Measurements from ENCODE around the gene CACNA1B.
"Not testable (repeated sequence)": the region's sequence is repeated elsewhere in the genome, so short reads cannot be mapped to it uniquely, and the experiment has no call there.

The CACNA1B gene

GRCh38 chr9:137882506-137882821 lies 4.9 kb downstream of the CACNA1B start:
- H3K36me3 ChIP-seq (ENCODE audit: control insufficient read depth, insufficient read depth, low read length): no peaks in the 10 kb centered on the region
- no peaks in the 10 kb centered on the region for H3K4me1 ChIP-seq (ENCODE audit: control insufficient read depth, insufficient read depth, low read length)
- no peaks in the 10 kb centered on the region for H3K9me3 ChIP-seq (ENCODE audit: control insufficient read depth, low read length)
- H3K27me3 ChIP-seq (ENCODE audit: control insufficient read depth, insufficient read depth, low read length): peaks cover 13% of the 10 kb centered on the region
- no peak overlapping the region for H3K9ac ChIP-seq (ENCODE audit: low read length)
- no peak overlapping the region for H3K4me3 ChIP-seq (ENCODE audit: low read length)

DNA sequence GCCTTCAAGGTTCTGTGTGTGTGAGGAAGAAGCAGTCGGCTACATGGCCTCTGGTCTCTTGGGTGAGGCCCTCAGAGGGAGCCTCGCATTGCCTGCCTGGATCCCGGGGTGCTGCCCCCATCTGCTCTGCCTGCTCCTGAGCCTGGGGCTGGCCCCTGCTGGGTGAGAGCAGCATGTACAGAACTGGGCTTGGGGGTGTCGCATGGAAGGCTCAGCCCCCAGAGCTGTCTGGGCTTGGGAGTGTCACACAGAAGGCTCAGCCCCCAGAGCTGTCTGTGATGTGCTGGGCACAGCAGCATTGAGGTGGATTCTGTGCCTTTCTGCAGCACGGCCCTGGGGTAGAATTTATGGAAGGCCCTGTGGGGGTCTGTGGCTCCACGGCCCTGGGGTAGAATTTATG lies 6.4 kb downstream of the CACNA1B start:
- H3K4me3 ChIP-seq (ENCODE audit: low read length); H3K36me3 ChIP-seq (ENCODE audit: control insufficient read depth, insufficient read depth, low read length); H3K27me3 ChIP-seq (ENCODE audit: control insufficient read depth, insufficient read depth, low read length); H3K9me3 ChIP-seq (ENCODE audit: control insufficient read depth, low read length); H3K4me1 ChIP-seq (ENCODE audit: control insufficient read depth, insufficient read depth, low read length); H3K9ac ChIP-seq (ENCODE audit: low read length): not testable (repeated sequence)

DNA sequence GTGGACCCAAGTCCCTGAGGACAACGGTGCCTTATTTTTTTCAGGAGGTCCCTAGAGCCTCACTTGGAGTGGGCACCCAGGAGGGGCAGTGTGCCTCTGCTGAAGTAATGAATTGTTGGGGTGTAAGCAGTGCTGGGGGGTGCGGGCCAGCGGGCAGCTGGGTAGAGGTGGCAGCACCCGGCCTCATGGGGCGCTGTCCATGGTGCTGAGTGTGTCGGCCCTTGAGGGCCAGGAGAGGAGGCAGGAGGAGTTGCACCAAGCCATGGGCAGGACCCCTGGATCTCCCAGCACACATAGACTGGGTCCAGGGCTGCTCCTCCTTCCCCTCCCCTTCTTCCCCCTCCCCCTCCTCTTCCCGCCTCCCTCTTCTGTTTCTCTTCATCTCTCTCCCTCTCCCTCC lies 7.0 kb downstream of the CACNA1B start:
- H3K4me3 ChIP-seq (ENCODE audit: low read length); H3K4me1 ChIP-seq (ENCODE audit: control insufficient read depth, insufficient read depth, low read length): not testable (repeated sequence)

GRCh38 chr9:137885121-137885520 lies 7.5 kb downstream of the CACNA1B start:
- H3K9me3 ChIP-seq (ENCODE audit: control insufficient read depth, low read length); H3K27me3 ChIP-seq (ENCODE audit: control insufficient read depth, insufficient read depth, low read length); H3K4me3 ChIP-seq (ENCODE audit: low read length); H3K4me1 ChIP-seq (ENCODE audit: control insufficient read depth, insufficient read depth, low read length); H3K9ac ChIP-seq (ENCODE audit: low read length); H3K36me3 ChIP-seq (ENCODE audit: control insufficient read depth, insufficient read depth, low read length): not testable (repeated sequence)

More for the DNA sequence above, 7.0 kb downstream of the CACNA1B start:
- H3K9me3 ChIP-seq (ENCODE audit: control insufficient read depth, low read length); H3K9ac ChIP-seq (ENCODE audit: low read length); H3K27me3 ChIP-seq (ENCODE audit: control insufficient read depth, insufficient read depth, low read length); H3K36me3 ChIP-seq (ENCODE audit: control insufficient read depth, insufficient read depth, low read length): not testable (repeated sequence)

DNA sequence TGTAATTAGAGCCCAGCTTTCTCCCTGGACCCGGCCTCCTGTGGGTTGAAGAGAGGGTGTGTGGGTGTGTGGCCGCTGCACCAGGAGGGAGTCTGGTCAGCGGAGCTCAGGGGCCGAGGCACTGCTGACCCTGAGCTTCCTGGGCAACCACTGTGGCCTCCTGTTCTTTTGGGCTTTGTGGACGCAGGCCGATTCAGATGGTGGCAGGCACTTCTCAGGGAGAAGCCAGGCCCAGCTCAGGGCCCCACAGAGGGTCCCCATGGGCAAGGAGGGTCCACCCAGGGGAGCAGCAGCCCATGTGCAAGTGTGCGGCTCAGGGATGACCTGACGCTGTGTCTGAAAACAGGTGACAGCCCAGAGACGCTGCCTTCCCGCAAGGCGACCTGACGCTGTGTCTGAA lies 11.0 kb downstream of the CACNA1B start:
- H3K9me3 ChIP-seq (ENCODE audit: control insufficient read depth, low read length); H3K27me3 ChIP-seq (ENCODE audit: control insufficient read depth, insufficient read depth, low read length); H3K4me3 ChIP-seq (ENCODE audit: low read length); H3K4me1 ChIP-seq (ENCODE audit: control insufficient read depth, insufficient read depth, low read length); H3K36me3 ChIP-seq (ENCODE audit: control insufficient read depth, insufficient read depth, low read length); H3K9ac ChIP-seq (ENCODE audit: low read length): not testable (repeated sequence)

DNA sequence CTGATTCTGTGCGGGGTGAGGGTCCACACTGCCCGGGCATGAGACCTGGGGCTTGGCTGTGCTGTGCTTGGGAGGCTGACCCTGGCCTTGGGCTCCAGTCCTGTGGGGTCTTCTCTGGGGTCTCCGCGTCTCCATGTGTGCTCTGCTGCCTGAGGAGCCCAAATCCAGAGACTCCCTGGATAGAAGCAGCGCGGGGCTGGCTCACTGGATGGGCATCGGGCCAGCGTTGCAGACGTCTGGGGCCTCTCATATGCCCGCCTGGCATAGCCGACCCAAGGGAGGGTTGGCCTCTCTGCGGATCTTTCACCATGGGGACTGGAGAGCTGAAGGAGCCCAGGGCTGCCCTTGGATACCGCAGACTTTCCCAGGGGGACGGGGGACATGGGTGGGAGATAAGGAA lies 12.4 kb downstream of the CACNA1B start:
- H3K27me3 ChIP-seq (ENCODE audit: control insufficient read depth, insufficient read depth, low read length); H3K9me3 ChIP-seq (ENCODE audit: control insufficient read depth, low read length); H3K9ac ChIP-seq (ENCODE audit: low read length); H3K4me3 ChIP-seq (ENCODE audit: low read length); H3K36me3 ChIP-seq (ENCODE audit: control insufficient read depth, insufficient read depth, low read length); H3K4me1 ChIP-seq (ENCODE audit: control insufficient read depth, insufficient read depth, low read length): not testable (repeated sequence)

DNA sequence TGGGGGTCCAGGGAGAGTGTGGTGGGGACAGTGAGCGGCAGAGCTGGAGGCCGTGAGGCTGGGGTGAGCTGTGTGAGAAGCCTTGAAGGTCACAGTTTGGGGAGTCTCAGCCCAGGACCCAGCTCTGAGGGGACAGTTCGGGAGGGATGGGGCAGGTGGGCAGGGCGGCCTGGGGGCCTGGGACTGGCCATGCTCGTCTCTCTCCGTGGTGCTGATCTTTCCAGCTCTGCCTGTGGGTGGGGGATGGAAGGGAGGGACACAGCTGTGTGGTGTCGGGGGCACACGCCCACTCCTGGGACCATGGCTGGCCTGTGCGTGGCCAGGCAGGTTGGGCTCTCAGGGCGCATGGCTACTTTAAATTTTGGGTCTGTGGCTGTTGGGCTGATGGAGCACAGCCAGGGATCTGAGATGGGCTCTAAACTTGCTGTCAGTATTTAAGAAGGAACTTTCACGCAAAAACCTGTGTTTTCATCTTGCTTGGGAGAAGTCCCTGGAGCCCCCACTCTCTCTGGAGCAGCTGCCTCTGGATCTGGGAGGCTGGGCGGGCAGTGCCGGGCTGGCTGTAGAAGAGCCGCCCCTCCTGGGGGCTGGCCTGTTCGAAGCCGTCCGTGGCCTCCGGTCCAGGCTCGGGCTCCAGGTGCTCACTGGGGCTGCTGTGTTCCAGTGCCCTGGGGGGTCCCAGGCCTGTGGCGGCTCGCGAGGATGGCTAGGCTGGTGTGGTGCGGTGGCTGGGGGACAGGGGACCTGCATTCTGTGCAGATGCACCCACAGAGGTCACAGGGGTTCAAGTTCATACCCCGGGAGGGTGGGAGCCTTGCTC lies 13.4 kb downstream of the CACNA1B start:
- not testable (repeated sequence) for H3K36me3 ChIP-seq (ENCODE audit: control insufficient read depth, insufficient read depth, low read length); H3K27me3 ChIP-seq (ENCODE audit: control insufficient read depth, insufficient read depth, low read length); H3K4me3 ChIP-seq (ENCODE audit: low read length); H3K9me3 ChIP-seq (ENCODE audit: control insufficient read depth, low read length); H3K9ac ChIP-seq (ENCODE audit: low read length); H3K4me1 ChIP-seq (ENCODE audit: control insufficient read depth, insufficient read depth, low read length)

- no peak overlapping the region for H3K9ac ChIP-seq (ENCODE audit: low read length)
- no peaks in the 10 kb centered on the region for H3K36me3 ChIP-seq (ENCODE audit: control insufficient read depth, insufficient read depth, low read length)
Observed at GRCh38 chr9:137891588-137892423, 14.2 kb downstream of the CACNA1B start.

DNA sequence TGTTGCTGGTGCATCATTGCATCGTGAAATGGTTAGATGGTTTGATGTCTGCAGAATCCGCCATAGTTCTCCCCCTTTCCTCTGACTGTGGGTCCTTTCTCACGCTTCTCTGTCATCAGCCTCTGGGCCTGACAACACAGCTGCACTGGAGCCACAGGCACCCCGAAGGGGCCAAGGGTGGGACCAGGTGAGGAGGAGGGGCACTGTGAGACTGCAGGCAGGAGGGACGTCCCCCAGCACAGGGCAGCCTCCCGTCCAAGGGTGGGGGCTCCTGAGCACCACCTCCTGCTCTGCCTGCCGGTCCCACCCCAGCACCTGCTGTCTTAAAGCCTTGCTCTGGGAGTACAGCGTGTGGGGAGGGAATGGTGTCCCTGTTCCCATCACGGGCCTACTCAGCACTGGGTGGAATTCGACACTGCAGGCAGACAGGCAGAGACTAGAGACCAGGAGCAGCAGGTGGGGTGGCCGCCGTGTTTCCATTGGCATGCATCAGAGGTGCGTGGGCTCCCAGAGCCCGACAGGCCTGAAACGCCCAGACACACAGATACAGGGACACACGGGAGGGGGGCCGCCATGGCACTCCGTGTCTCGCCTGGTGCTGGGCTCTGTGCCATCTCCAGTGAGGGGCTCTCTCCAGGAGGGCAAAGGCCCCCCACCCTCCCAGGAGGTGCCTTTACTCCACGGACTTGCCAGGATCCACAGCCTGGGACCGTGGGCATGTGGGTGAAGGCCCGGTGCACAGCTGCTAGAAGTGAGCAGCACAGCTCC lies 15.0 kb downstream of the CACNA1B start:
- H3K36me3 ChIP-seq (ENCODE audit: control insufficient read depth, insufficient read depth, low read length): no peaks in the 10 kb centered on the region
- no peaks in the 10 kb centered on the region for H3K27me3 ChIP-seq (ENCODE audit: control insufficient read depth, insufficient read depth, low read length)
- no peaks in the 10 kb centered on the region for H3K4me1 ChIP-seq (ENCODE audit: control insufficient read depth, insufficient read depth, low read length)
- H3K9me3 ChIP-seq (ENCODE audit: control insufficient read depth, low read length): no peaks in the 10 kb centered on the region
- no peak overlapping the region for H3K9ac ChIP-seq (ENCODE audit: low read length)
- no peak overlapping the region for H3K4me3 ChIP-seq (ENCODE audit: low read length)

More at GRCh38 chr9:137891588-137892423, 14.2 kb downstream of the CACNA1B start:
- no peaks in the 10 kb centered on the region for H3K4me1 ChIP-seq (ENCODE audit: control insufficient read depth, insufficient read depth, low read length)
- no peaks in the 10 kb centered on the region for H3K9me3 ChIP-seq (ENCODE audit: control insufficient read depth, low read length)
- H3K27me3 ChIP-seq (ENCODE audit: control insufficient read depth, insufficient read depth, low read length): no peaks in the 10 kb centered on the region
- H3K4me3 ChIP-seq (ENCODE audit: low read length): no peak overlapping the region

- no peaks in the 10 kb centered on the region for H3K27me3 ChIP-seq (ENCODE audit: control insufficient read depth, insufficient read depth, low read length)
- no peak overlapping the region for H3K9ac ChIP-seq (ENCODE audit: low read length)
- H3K36me3 ChIP-seq (ENCODE audit: control insufficient read depth, insufficient read depth, low read length): no peaks in the 10 kb centered on the region
- H3K4me1 ChIP-seq (ENCODE audit: control insufficient read depth, insufficient read depth, low read length): no peaks in the 10 kb centered on the region
- H3K4me3 ChIP-seq (ENCODE audit: low read length): no peak overlapping the region
- H3K9me3 ChIP-seq (ENCODE audit: control insufficient read depth, low read length): no peaks in the 10 kb centered on the region
Observed at GRCh38 chr9:137893670-137894069, 16.1 kb downstream of the CACNA1B start.

- Histone ChIP-seq H3K9ac (ENCODE audit: low read length) (no peak overlapping the region), H3K36me3 (ENCODE audit: control insufficient read depth, insufficient read depth, low read length) (no peaks in the 10 kb centered on the region), H3K9me3 (ENCODE audit: control insufficient read depth, low read length) (no peaks in the 10 kb centered on the region), H3K4me1 (ENCODE audit: control insufficient read depth, insufficient read depth, low read length) (no peaks in the 10 kb centered on the region), H3K4me3 (ENCODE audit: low read length) (no peak overlapping the region), H3K27me3 (ENCODE audit: control insufficient read depth, insufficient read depth, low read length) (peaks cover 3% of the 10 kb centered on the region)
Observed at GRCh38 chr9:137899551-137900360, 22.2 kb downstream of the CACNA1B start.
